ENCODE results near the gene TAGLN2. TPM values are rescaled to one million over a fixed set of nuclear protein-coding genes. Genes with fewer than 3 reads are reported as not detected.

Gene TAGLN2
- total RNA-seq, 2 experiments from 2014 or later = 463 to 489 TPM

DNA sequence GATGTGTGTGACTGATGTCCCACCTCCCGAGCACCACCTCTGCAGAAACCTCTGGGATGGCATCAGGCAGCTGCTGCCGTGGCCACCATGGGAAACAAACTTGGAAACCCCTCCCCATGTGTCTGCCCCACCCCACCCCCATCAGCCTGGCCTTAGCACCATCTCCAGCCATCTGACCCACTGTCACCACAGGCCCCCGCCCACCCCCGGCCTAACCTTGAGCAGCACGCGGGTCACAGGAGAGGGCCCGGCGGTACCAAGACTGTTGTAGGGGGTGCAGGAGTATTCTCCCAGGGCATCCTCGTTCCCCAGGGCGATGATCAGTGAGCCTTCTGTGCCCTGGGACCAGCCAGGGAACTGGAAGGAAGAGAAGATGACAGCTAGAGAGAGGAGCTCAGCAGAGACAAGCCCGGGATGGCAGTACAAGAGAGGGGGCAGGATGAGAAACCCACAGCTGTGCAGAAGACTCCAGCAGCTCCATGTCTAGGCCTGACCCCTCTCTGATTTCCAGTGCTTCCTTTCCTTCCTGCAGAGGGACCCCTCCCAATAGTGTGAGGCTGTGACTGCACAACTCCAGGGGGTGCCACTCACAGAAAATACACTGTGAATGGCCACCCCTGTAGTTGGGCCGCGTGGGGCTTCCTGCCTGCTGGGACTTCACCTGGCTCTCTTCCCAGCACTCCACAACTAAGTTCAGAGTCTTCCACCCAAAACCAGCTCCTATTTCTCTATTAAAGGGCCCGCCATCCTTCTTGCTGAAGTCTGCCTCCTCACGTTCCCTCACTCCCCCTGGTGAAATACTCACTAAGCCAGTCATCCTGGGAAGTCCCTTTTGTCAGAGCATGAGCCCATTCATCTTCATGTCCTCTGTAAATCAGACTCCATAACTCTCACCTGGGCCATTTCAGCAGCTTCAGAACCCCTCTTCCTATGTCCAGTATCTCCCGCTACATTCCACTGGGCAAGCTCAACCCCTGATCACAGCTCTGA lies 7.3 kb upstream of the TAGLN2 start:
- Mint-ChIP-seq H3K36me3 (no peaks in the 10 kb centered on the region), H3K9me3 (no peaks in the 10 kb centered on the region), H3K27ac (no peak overlapping the region), H3K4me1 (no peaks in the 10 kb centered on the region), H3K4me3 (no peak overlapping the region), H3K27me3 (no peaks in the 10 kb centered on the region)
- no peak for DNase-seq

DNA sequence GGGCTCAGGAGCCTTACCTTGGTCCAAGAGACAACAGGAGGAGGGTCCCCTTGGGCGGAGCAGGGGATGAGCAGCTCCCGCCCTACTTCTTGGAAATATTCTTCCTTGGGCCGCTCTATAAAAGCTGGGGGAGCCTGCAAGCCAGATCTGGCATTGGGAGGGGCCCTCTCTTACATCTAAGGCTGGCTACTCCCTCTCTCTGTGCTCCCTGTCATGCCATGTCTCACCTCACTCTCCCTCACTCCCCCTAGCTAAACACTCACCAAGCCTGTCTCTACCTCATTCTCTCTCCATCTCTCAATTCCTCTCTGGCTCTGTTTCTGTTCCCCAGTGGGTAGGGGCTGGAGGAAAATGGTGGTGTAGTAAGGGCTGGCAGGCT lies 6.5 kb upstream of the TAGLN2 start:
- no peaks in the 10 kb centered on the region for H3K9me3 Mint-ChIP-seq
- no peak for DNase-seq
- H3K4me3 Mint-ChIP-seq = no peak overlapping the region
- no peaks in the 10 kb centered on the region for H3K27me3 Mint-ChIP-seq
- H3K4me1 Mint-ChIP-seq = no peaks in the 10 kb centered on the region
- H3K36me3 Mint-ChIP-seq = no peaks in the 10 kb centered on the region
- H3K27ac Mint-ChIP-seq = no peak overlapping the region

DNA sequence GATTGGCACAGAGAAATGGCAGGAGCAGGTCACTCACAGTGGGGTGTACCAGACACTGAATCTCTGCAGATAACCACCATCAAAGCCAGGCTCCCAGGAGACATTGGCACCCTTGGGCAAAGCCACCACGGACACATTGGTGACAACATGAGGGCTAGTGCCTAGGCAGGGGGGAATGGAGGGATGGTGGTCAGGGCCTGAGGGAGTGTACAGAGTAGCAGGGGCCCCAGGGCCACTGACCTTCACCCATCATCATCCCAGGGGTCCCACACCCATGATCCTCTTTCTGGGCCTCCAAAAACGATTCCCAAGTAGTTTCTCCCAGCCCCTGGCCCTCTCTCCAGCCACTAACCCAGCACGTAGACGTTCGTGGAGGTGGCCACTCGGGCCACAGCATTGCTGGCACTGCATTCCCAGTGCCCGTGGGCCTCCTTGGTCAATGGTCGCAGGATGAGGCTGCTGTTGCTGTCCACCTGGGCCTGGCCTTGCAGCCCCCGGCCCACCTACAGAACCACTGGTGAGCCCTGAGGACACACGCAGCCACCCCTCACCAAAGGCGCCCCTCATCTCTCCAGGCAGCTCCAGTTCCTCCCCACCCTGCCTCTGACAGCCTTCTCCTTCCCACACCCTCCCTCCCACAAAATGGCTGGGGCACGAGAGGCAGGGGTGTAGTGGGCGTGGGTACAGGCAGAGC lies 5.9 kb upstream of the TAGLN2 start:
- Mint-ChIP-seq H3K4me3 (no peak overlapping the region), H3K27me3 (no peaks in the 10 kb centered on the region), H3K27ac (no peak overlapping the region), H3K4me1 (peaks cover 1% of the 10 kb centered on the region), H3K9me3 (no peaks in the 10 kb centered on the region), H3K36me3 (no peaks in the 10 kb centered on the region)
- no peak for DNase-seq

DNA sequence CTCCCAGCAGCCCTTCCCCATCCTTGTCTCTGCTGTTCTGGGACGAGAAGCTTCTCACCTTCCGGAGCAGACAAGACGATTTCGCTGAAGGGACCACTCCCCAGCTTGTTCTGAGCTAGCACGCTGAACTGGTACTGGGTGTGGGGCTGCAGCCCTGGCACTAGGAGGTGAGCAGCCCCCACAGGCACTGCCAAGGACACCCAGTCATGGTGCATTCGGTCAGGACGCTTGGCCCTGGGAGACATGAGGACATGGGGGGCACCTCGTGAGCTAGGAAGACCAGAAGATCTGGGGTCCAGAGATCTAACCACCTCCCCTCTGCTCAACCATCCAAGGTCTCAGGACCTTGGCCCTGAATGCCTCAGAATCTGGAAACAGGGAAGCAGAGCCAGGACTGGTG lies 5.3 kb upstream of the TAGLN2 start:
- H3K9me3 Mint-ChIP-seq = no peaks in the 10 kb centered on the region
- H3K4me3 Mint-ChIP-seq = no peak overlapping the region
- H3K27me3 Mint-ChIP-seq = no peaks in the 10 kb centered on the region
- no peak overlapping the region for H3K27ac Mint-ChIP-seq
- DNase-seq = no peak
- H3K4me1 Mint-ChIP-seq = peaks cover 7% of the 10 kb centered on the region
- H3K36me3 Mint-ChIP-seq = no peaks in the 10 kb centered on the region

DNA sequence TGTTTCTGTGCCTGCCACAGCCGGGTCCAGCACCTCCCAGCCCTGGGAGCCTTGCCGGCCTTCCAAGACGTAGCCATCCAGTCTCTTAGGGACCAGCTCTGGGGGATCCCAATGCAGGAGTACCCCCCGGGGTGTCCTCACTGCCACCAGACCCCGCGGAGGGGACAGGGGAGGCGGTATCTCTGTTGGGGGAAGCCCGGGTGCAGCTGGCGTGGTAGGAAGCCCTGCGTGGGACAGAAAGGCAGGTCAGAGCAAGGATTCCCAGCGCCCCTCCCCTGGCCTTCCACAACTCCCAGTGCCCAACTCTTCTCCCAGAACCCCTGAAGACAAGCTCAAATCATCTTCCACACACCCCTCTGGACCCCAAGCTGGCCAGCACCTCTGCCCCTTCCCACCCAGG lies 4.9 kb upstream of the TAGLN2 start:
- no peaks in the 10 kb centered on the region for H3K27me3 Mint-ChIP-seq
- DNase-seq = no peak

DNA sequence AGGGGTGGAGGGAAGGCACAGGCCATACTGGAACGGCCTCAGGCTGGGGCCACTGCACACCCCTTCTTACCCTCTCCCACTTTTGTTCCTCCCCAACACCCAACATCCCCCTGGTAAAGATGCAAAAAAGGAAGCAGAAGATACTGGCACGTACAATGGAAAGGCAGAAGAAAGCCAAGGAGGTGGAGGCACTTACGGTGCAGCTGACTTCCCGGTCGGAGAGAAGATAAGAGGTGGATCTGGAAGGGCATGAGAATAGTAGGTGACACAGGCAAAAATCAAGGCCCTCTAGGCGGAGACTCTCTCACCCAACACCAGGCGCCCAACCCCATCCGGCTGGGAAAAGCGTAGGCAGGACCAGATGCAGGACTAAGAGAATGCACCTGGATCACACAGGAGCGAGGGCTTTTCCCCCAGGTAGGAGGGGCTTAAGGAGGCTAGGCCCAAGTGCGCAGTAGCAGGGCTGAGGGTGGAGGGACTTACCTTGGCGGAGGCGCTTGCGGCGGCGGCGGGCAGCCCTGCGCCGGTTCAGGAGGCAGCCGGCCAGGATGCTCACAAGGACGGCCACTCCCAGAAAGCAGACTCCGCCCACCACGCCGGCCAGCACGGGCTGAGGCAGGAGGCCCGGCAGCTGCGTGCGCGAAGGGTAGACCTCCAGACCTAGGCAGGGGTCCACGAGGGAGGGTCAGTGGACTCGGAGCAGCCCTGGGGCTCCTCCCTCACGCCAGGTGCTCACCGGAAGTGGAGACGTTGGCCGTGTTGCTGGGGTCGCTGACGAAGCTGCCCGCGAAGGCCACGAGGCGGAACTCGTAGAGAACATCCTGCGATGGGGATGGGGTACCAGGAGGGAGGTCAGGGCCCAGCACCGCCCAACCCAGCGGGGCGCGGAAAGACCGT lies 4.1 kb upstream of the TAGLN2 start:
- no peaks in the 10 kb centered on the region for H3K27me3 Mint-ChIP-seq
- no peak overlapping the region for H3K27ac Mint-ChIP-seq

More for the DNA sequence above, 4.9 kb upstream of the TAGLN2 start:
- H3K27ac Mint-ChIP-seq = no peak overlapping the region
- H3K4me1 Mint-ChIP-seq = peaks cover 8% of the 10 kb centered on the region
- H3K4me3 Mint-ChIP-seq = no peak overlapping the region
- H3K9me3 Mint-ChIP-seq = no peaks in the 10 kb centered on the region
- H3K36me3 Mint-ChIP-seq = peaks cover 1% of the 10 kb centered on the region

DNA sequence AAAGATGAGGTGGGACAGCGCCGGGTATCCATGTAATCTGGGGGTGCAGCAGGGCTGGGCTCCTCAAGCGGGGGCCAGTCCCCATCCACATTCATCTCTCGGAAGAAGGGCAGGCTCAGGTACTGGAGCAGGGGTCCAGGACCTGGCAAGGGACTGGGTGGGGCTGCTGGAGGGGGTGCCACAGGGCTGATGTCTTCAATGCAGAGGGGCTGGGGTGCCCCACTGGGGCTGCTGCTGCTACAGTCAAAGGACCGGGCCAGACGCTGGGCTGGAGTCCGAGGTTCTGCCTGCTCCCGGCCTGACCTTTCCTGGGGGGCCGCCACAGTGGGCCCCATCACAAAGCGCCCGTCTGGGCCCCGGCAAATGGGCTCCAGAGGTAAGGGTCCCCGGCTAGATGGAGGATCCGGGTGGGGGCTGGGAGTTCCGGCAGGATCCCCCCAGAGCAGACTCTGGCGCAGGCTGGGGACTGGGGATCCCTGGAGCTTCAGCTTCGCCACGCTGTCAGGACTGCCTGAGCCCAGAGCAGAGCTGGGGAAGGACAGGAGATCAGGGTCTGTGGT lies 3.3 kb upstream of the TAGLN2 start:
- H3K4me3 Mint-ChIP-seq = no peak overlapping the region
- H3K4me1 Mint-ChIP-seq = peaks cover 11% of the 10 kb centered on the region
- H3K36me3 Mint-ChIP-seq = peaks cover 9% of the 10 kb centered on the region
- no peak for DNase-seq
- H3K27ac Mint-ChIP-seq = no peak overlapping the region
- no peaks in the 10 kb centered on the region for H3K9me3 Mint-ChIP-seq
- no peaks in the 10 kb centered on the region for H3K27me3 Mint-ChIP-seq

More for the DNA sequence above, 4.1 kb upstream of the TAGLN2 start:
- peaks cover 2% of the 10 kb centered on the region for H3K36me3 Mint-ChIP-seq
- no peak for DNase-seq
- H3K4me3 Mint-ChIP-seq = peak overlapping the region; percentile 35
- H3K4me1 Mint-ChIP-seq = peaks cover 8% of the 10 kb centered on the region
- no peaks in the 10 kb centered on the region for H3K9me3 Mint-ChIP-seq

DNA sequence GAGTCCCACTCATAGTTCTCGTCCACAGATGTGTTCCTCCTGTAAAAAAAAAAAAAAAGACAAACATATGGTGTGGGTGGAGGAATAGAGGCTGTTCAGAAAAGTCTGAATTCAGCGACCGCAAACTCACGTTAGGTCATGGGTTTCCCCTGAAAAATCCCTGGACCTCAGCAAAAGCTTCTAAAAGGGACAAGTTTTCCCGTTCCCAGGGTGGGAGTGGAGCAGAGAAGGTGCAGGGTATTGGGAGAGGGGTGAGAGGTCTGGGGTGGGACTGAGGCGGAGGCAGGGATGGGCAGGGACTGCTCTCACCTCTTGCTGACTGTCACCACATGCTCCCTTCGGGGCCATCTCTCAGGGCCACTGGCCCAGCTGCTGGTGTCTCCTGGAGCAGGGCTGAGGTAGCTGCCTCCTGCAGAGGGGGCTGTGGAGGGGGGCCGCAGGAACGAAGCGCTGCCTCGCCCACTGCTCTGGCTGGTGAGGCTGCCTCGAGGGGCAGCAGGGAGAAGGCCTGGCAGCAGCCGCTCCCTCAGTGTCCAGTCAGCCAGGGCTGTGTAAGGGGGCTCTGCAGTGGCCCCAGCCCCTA lies 2.6 kb upstream of the TAGLN2 start:
- no peak for DNase-seq
- no peaks in the 10 kb centered on the region for H3K27me3 Mint-ChIP-seq
- no peaks in the 10 kb centered on the region for H3K9me3 Mint-ChIP-seq
- H3K36me3 Mint-ChIP-seq = peaks cover 16% of the 10 kb centered on the region
- H3K4me1 Mint-ChIP-seq = peaks cover 12% of the 10 kb centered on the region
- H3K27ac Mint-ChIP-seq = no peak overlapping the region
- no peak overlapping the region for H3K4me3 Mint-ChIP-seq

DNA sequence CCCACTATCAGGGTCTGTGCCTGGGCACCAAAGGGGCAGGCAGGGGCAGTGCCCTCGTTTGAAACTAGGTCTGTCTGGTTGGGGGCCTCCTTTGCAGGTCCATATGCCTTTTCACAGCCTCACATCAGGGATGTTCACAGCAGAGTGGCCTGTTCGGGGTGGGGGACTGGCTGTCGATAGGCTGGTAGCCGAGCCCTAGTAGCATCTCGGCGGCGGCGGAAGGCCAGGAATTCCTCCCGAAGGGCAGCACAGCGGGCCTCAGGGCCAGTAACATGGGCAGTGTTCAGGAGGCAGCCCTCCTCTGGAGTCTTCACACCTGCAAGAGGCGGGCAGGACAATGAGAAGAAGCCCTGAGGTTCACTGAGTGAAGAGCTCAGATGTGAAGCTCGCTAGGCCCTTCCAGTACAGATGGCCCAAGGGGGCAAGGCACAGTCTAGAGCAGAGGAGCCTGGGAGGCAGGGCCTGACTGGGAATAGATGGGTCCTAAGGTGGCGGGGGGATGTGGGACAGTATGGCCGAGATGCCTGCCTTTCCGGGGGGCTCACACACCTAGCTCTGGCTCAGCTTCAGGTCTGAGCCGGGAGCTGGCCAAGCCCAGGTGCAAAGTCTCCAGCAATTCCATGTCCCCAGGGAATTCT lies 2.0 kb upstream of the TAGLN2 start:
- Mint-ChIP-seq H3K27me3 (no peaks in the 10 kb centered on the region), H3K4me1 (peaks cover 17% of the 10 kb centered on the region), H3K36me3 (peaks cover 18% of the 10 kb centered on the region), H3K27ac (no peak overlapping the region), H3K9me3 (no peaks in the 10 kb centered on the region), H3K4me3 (no peak overlapping the region)
- no peak for DNase-seq

DNA sequence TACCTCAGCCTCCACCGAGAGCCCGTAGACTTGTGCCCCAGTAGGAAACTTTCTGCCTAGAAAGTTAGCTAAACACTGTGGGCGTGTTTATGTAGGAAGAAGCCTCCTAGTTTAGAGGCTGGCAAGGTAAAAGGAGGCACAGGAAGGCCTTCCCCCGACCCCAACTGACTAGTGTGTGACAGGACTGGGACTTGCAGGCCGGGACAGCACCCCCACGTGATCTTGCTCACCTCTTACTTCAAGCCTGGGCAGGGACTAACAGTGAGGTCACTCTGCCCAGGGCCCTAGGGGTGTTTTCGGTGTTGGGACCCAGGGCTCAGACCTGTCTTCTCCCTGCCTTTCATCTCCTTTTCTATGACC lies 392 bp upstream of the TAGLN2 start:
- no peaks in the 10 kb centered on the region for H3K9me3 Mint-ChIP-seq
- H3K36me3 Mint-ChIP-seq = peaks cover 31% of the 10 kb centered on the region
- DNase-seq = no peak
- H3K27ac Mint-ChIP-seq = peak overlapping the region; percentile 98
- H3K27me3 Mint-ChIP-seq = no peaks in the 10 kb centered on the region
- H3K4me3 Mint-ChIP-seq = peak overlapping the region; percentile 92
- H3K4me1 Mint-ChIP-seq = peaks cover 33% of the 10 kb centered on the region

DNA sequence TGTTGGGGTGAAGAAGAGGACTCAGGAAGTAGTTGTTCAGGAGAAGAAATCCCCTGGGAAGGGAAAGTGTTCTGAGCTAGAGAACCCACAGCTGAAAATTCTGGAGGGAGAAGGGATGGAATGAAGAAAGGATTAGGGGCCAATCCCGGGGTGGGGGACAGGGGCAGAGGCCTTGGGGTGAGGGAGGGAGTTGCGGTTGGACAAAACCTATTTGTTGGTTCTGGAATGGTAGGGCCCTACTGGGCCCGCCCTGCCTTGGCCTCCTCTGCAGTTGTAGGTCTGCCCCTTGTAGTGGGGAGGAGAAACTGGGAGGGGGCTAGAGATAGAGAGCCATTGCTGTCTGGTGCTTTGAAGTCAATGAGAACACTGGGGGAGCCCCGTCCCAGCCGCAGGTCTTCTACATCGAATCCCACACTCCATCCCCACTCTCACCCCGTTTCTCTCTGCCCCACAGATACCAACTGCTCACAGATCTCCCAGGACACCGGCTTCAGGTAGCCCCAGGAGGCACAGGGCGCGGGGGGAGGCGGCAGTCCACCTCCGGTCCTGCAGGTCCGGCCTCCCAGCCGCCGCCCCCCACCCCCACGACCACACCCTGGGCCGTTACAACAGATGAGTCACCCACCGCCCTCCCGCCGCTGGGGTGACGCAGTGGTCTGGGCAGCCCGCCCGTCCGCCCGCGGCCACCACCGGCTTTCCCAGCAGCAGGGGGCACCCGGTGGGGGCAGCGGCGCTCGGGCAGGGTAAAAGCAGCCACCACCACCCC lies 1.1 kb downstream of the TAGLN2 start:
- Mint-ChIP-seq H3K4me3 (peak overlapping the region; percentile 92), H3K9me3 (no peaks in the 10 kb centered on the region), H3K36me3 (peaks cover 44% of the 10 kb centered on the region), H3K4me1 (peaks cover 42% of the 10 kb centered on the region), H3K27ac (peak overlapping the region; percentile 98), H3K27me3 (no peaks in the 10 kb centered on the region)
- DNase-seq = peak; percentile 76

DNA sequence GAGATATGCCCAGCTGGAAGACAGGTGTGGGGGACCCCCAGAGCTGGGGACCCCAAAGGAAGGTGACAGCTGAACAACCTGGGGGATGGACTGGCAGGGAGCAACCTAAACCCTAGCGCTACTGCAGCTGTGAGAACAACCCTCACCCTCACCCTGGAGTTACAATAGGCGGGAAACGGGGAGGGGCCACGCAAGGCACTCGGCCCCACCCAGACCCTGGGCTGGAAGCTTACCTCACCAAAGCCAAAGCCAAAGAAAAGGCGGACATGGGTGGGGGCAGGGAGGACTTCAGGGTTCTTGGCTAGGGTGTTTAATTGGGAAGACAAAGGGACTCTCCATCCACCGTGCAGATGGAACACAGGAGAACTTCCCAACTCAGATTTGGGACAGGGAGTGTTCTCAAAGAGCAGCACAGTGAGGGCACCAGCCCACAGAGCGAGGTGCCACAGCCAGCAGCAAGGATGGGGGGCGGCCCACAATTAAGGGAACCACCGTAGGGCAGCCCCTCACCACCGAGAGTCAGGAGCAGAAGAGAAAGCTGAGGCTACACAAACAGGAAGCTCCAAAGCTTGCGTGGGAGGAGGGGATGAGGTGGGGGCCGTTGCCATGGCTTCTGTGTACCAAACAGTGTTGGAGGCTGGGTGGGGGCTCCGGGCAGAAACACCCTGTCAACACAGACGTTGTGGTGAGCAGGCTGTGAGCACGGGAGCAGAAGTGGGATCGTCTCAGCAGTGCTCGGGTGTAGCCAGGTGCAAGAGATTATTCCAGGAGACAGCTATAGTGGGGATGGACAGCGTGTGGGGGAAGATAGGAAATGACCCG lies 1.9 kb downstream of the TAGLN2 start:
- H3K4me1 Mint-ChIP-seq = peaks cover 42% of the 10 kb centered on the region
- no peaks in the 10 kb centered on the region for H3K9me3 Mint-ChIP-seq
- peak overlapping the region; percentile 98 for H3K27ac Mint-ChIP-seq
- peak; percentile 86 for DNase-seq
- H3K27me3 Mint-ChIP-seq = no peaks in the 10 kb centered on the region
- peaks cover 49% of the 10 kb centered on the region for H3K36me3 Mint-ChIP-seq
- peak overlapping the region; percentile 92 for H3K4me3 Mint-ChIP-seq
